A549 (cell line): ENCODE data around the gene NGFR. TPM values are rescaled to one million over a fixed set of nuclear protein-coding genes. Genes with fewer than 3 reads are reported as not detected.

Experiments used
- ATAC-seq, 2 experiments: fragments of 200-7000 bp in 1 of 2; fragments of >200 bp in 1 of 2; cut with Nextera tagmentation in 1 of 2; cut with Tn5 transposase in 1 of 2; 3 replicates each; pipeline versions ENCODE4 v1.8.0 to v1.9.1; 2018 to 2020; ENCODE audit warnings: mild to moderate bottlenecking in 1 of 2, moderate library complexity in 1 of 2
- CTCF ChIA-PET: fragments of 300-600 bp; sonication (Branson Sonifier 250); formaldehyde crosslinking; extraction: SDS; loops from one replicate; lab custom pipeline; 2021; ENCODE audit warnings: antibody characterized with exemption, inconsistent platforms; lab: Yijun Ruan, JAX
- POLR2A ChIA-PET: fragments of 350-600 bp; formaldehyde crosslinking; extraction: SDS; loops from one replicate; lab custom pipeline; 2021; ENCODE audit warnings: antibody characterized with exemption, inconsistent platforms; lab: Yijun Ruan, JAX
- DNase-seq, 2 experiments: peaks; one replicate each; pipeline versions ENCODE4 v3.0.0 to v3.0.0-alpha.2; 2011 to 2016; ENCODE audit warnings: low read depth in 1 of 2, low spot score in 1 of 2
- FAIRE-seq: peaks from 2 replicates; lab custom pipeline; 2011; peaks lifted over from hg19 to GRCh38; lab: Jason Lieb, UNC
- H3K27ac ChIP-seq, 2 experiments: fragments of >200 bp; sonication (Bioruptor Twin); formaldehyde crosslinking; 3 replicates each; pipeline ENCODE4 v1.5.1; 2016 to 2017
- H3K4me1 ChIP-seq: fragments of >200 bp; sonication (Bioruptor Twin); formaldehyde crosslinking; 3 replicates; pipeline ENCODE4 v1.6.1; 2016
- H3K4me2 ChIP-seq: fragments of >200 bp; sonication (Bioruptor Twin); formaldehyde crosslinking; 3 replicates; pipeline ENCODE4 v1.6.1; 2016
- H3K4me3 ChIP-seq: fragments of >200 bp; sonication (Bioruptor Twin); formaldehyde crosslinking; 3 replicates; pipeline ENCODE4 v1.5.1; 2016
- H3K9me3 ChIP-seq: fragments of >200 bp; sonication (Bioruptor Twin); formaldehyde crosslinking; 3 replicates; pipeline ENCODE4 v1.6.1; 2016
- CTCF ChIP-seq: fragments of >200 bp; sonication (Bioruptor Twin); formaldehyde crosslinking; IDR thresholded peaks from 3 replicates; pipeline ENCODE4 v1.5.1; 2016
- FOSL2 ChIP-seq, 2 experiments: fragments of 450-650 bp in 1 of 2; fragments of >200 bp in 1 of 2; sonication (Bioruptor Twin) in 1 of 2; formaldehyde crosslinking; IDR thresholded peaks; 2 replicates each; pipeline versions ENCODE4 v1.5.0 to v1.6.1; 2016 to 2020; ENCODE audit warnings: mild to moderate bottlenecking in 1 of 2, moderate library complexity in 1 of 2
- HOXA7 ChIP-seq: fragments of 250-450 bp; sonication (Bioruptor Pico); IDR thresholded peaks from 2 replicates; pipeline ENCODE4 v1.5.0; 2020; ENCODE audit warnings: mild to moderate bottlenecking, moderate library complexity
- JUN ChIP-seq, 2 experiments: fragments of >200 bp; sonication (Bioruptor Twin); formaldehyde crosslinking; IDR thresholded peaks; 2 replicates in 1 of 2; 3 replicates in 1 of 2; pipeline ENCODE4 v1.6.1; 2016 to 2017
- JUNB ChIP-seq: fragments of >200 bp; sonication (Bioruptor Twin); formaldehyde crosslinking; IDR thresholded peaks from 2 replicates; pipeline ENCODE4 v1.6.1; 2016
- KDM1A ChIP-seq: fragments of 200-600 bp; sonication (generic); IDR thresholded peaks from 2 replicates; pipeline ENCODE4 v1.6.1; 2016; ENCODE audit warnings: low read depth, mild to moderate bottlenecking
- MAZ ChIP-seq: fragments of 150-350 bp; IDR thresholded peaks from 2 replicates; pipeline ENCODE4 v1.6.1; 2014; ENCODE audit warnings: antibody characterized with exemption, low read depth, low read length, borderline replicate concordance
- POLR2AphosphoS2 ChIP-seq: conservative IDR thresholded peaks from 2 replicates; pipeline ENCODE4 v1.6.1; 2012; ENCODE audit warnings: low read length, improper control_type of control experiment, inconsistent platforms
- RAD21 ChIP-seq, 2 experiments: fragments of >200 bp in 1 of 2; sonication (Bioruptor Twin) in 1 of 2; formaldehyde crosslinking in 1 of 2; IDR thresholded peaks in 1 of 2; conservative IDR thresholded peaks in 1 of 2; 2 replicates in 1 of 2; 3 replicates in 1 of 2; pipeline ENCODE4 v1.6.1; 2012 to 2018; ENCODE audit warnings: inconsistent platforms in 1 of 2
- REST ChIP-seq: fragments of 200-600 bp; sonication (generic); IDR thresholded peaks from 2 replicates; pipeline ENCODE4 v1.6.1; 2016; ENCODE audit warnings: antibody characterized with exemption, mild to moderate bottlenecking, moderate library complexity
- ZFP36 ChIP-seq: fragments of 450-650 bp; IDR thresholded peaks from 2 replicates; pipeline ENCODE4 v1.6.1; 2014; ENCODE audit warnings: borderline replicate concordance; ENCODE audit not compliant: partially characterized antibody
- ZNF302 ChIP-seq: fragments of 250-450 bp; sonication (Bioruptor Pico); IDR thresholded peaks from 2 replicates; pipeline ENCODE4 v1.9.0; 2021; ENCODE audit warnings: inconsistent platforms, mild to moderate bottlenecking, moderate library complexity
- WGBS: methylation state at CpG from one replicate; pipeline ENCODE4 v1.1.6; 2017; ENCODE audit errors: missing lambda C conversion rate; 5-methylcytosine and 5-hydroxymethylcytosine counted together
- polyA plus RNA-seq, 4 experiments: library from polyadenylated mRNA; depleted of rRNA in 3 of 4; stranded (reverse); fragments of >200 nt; fragmentation: RNase III in 1 of 4; extraction: RNeasy Plus Mini Kit Qiagen cat#74134 plus additional on column Dnase treatment in 1 of 4; gene quantifications; 2 replicates in 3 of 4; 3 replicates in 1 of 4; pipeline ENCODE4 v1.2.3, GENCODE V29; 2011 to 2017
- TF ChIP-seq, protein P1 (sequence below): fragments of 150-350 bp; IDR thresholded peaks from 2 replicates; pipeline ENCODE4 v1.6.1; 2014; ENCODE audit warnings: low read depth, mild to moderate bottlenecking, low read length
- TF ChIP-seq, protein P2 (sequence below): fragments of >200 bp; sonication (Bioruptor Twin); formaldehyde crosslinking; IDR thresholded peaks from 3 replicates; pipeline ENCODE4 v1.6.1; 2016

Gene NGFR
- polyA plus RNA-seq, 2 of the 4 experiments (the other 2 are of a cell fraction), result 0.13 to 0.18 TPM

DNA sequence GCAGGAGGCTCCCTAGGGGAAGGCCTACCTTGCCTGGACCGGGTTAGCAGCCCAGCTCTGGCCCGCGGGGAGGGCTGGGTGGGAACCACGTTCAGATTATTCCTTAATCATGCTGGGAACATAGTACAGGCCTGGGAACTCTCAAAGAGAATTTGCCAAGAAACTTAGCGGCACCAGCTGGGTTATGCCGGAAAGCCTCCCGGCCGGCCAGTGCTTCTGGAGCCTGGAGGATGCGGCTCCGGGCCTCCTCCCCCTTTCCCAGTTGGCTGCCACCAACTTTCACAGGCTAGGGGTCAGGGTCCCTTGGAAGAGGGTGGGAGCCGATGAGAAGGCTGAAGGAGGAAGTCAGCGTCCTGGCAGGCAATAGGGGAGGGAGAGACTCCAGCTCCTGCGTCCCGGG, 10.8 kb downstream of the NGFR start (continued):
- TF ChIP-seq REST, result no peak
- no peak for TF ChIP-seq ZFP36
- TF ChIP-seq CTCF, result no peak
- no peak for TF ChIP-seq POLR2AphosphoS2
- TF ChIP-seq RAD21 (conservative IDR thresholded peaks at IDR 0.05 in 1 of 2, IDR thresholded peaks at IDR 0.05 in 1 of 2), result no peak

DNA sequence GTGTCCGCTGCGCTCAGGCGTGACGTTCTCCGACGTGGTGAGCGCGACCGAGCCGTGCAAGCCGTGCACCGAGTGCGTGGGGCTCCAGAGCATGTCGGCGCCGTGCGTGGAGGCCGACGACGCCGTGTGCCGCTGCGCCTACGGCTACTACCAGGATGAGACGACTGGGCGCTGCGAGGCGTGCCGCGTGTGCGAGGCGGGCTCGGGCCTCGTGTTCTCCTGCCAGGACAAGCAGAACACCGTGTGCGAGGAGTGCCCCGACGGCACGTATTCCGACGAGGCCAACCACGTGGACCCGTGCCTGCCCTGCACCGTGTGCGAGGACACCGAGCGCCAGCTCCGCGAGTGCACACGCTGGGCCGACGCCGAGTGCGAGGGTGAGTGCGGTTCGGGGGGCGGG, 11.2 kb downstream of the NGFR start:
- CTCF ChIA-PET, result interaction anchor here (1.0 to 15.6 kb wide), 12 partner anchors 8 to 191 kb away, joined by 3 to 214 read pairs (median 4); partner anchors contain the start of gene NGFR
- POLR2A ChIA-PET, result no interaction called here
- no peak for TF ChIP-seq JUN (IDR thresholded peaks at IDR 0.05)
- TF ChIP-seq KDM1A, result no peak
- TF ChIP-seq MAZ, result no peak
- H3K4me3 ChIP-seq, result no peak overlapping the region
- H3K4me2 ChIP-seq, result no peak overlapping the region
- peaks cover 13% of the 10 kb centered on the region for H3K4me1 ChIP-seq
- no peak for DNase-seq
- no peak for FAIRE-seq
- ATAC-seq, result no peak
- WGBS, result 91% methylated on average over 47 of the region's 57 CpGs
- H3K9me3 ChIP-seq, result no peaks in the 10 kb centered on the region
- H3K27ac ChIP-seq, result no peak overlapping the region

GRCh38 chr17:49508061-49508865, 13.2 kb downstream of the NGFR start:
- no peaks in the 10 kb centered on the region for H3K9me3 ChIP-seq
- H3K4me3 ChIP-seq, result no peak overlapping the region
- no peak for TF ChIP-seq ZNF302 (CRISPR knock-in tag)
- 0 out of 2 replicates have a peak, but pooled peaks have one; percentile 13 for TF ChIP-seq JUNB
- no peak for TF ChIP-seq HOXA7 (CRISPR knock-in tag)
- TF ChIP-seq, protein P1, sequence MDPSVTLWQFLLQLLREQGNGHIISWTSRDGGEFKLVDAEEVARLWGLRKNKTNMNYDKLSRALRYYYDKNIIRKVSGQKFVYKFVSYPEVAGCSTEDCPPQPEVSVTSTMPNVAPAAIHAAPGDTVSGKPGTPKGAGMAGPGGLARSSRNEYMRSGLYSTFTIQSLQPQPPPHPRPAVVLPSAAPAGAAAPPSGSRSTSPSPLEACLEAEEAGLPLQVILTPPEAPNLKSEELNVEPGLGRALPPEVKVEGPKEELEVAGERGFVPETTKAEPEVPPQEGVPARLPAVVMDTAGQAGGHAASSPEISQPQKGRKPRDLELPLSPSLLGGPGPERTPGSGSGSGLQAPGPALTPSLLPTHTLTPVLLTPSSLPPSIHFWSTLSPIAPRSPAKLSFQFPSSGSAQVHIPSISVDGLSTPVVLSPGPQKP, result no peak
- TF ChIP-seq, protein P2, sequence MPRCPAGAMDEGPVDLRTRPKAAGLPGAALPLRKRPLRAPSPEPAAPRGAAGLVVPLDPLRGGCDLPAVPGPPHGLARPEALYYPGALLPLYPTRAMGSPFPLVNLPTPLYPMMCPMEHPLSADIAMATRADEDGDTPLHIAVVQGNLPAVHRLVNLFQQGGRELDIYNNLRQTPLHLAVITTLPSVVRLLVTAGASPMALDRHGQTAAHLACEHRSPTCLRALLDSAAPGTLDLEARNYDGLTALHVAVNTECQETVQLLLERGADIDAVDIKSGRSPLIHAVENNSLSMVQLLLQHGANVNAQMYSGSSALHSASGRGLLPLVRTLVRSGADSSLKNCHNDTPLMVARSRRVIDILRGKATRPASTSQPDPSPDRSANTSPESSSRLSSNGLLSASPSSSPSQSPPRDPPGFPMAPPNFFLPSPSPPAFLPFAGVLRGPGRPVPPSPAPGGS, result no peak
- TF ChIP-seq FOSL2 (IDR thresholded peaks at IDR 0.05), result 0 out of 2 replicates have a peak, but pooled peaks have one; percentile 31
- TF ChIP-seq FOSL2 (CRISPR knock-in tag; IDR thresholded peaks at IDR 0.05), result peak; percentile 81
- 20% methylated on average over 15 of the region's 17 CpGs for WGBS
- peak; percentile 45 to 64; a peak in 4 of 6 replicates for ATAC-seq
- peak overlapping the region; percentile 67 for H3K4me2 ChIP-seq
- peak; percentile 62 to 78 for DNase-seq
- H3K27ac ChIP-seq, result peak overlapping the region in 1 of 2 experiments; percentile 40; a peak in 3 of 6 replicates
- ChIA-PET POLR2A (interaction anchor here (0.8 kb wide), 1 partner anchor 9 kb away, joined by 4 read pairs; no protein-coding TSS in a partner anchor), CTCF (interaction anchor here (0.6 to 15.6 kb wide), 19 partner anchors 10 to 549 kb away, joined by 3 to 214 read pairs (median 3); partner anchors contain the start of gene NGFR)
- peaks cover 13% of the 10 kb centered on the region for H3K4me1 ChIP-seq
- FAIRE-seq, result no peak
